Gastroesophageal sphincter (tissue), 3 donors: Measurements from ENCODE around the gene POFUT2.

Experiments
- EP300 ChIP-seq: sonication (generic); formaldehyde crosslinking; IDR thresholded peaks from one replicate; pipeline ENCODE4 v1.6.1; 2017; ENCODE audit warnings: antibody characterized with exemption, mild to moderate bottlenecking
- POLR2A ChIP-seq, 2 donors: fragments of 450-650 bp; IDR thresholded peaks; one replicate each; pipeline ENCODE4 v1.6.1; 2017; ENCODE audit warnings: antibody characterized with exemption in 2 of 2, mild to moderate bottlenecking in 2 of 2, moderate library complexity in 1 of 2
- POLR2AphosphoS5 ChIP-seq: sonication (generic); formaldehyde crosslinking; IDR thresholded peaks from one replicate; pipeline ENCODE4 v1.6.1; 2017; ENCODE audit warnings: antibody characterized with exemption
- TF ChIP-seq, protein P1 (sequence below), 4 experiments: fragments of 200-600 bp in 2 of 4; fragments of 450-650 bp in 2 of 4; sonication (generic) in 1 of 4; IDR thresholded peaks; one replicate each; pipeline ENCODE4 v1.5.1; 2017 to 2019; ENCODE audit warnings: antibody characterized with exemption in 4 of 4, mild to moderate bottlenecking in 2 of 4, moderate library complexity in 2 of 4

DNA sequence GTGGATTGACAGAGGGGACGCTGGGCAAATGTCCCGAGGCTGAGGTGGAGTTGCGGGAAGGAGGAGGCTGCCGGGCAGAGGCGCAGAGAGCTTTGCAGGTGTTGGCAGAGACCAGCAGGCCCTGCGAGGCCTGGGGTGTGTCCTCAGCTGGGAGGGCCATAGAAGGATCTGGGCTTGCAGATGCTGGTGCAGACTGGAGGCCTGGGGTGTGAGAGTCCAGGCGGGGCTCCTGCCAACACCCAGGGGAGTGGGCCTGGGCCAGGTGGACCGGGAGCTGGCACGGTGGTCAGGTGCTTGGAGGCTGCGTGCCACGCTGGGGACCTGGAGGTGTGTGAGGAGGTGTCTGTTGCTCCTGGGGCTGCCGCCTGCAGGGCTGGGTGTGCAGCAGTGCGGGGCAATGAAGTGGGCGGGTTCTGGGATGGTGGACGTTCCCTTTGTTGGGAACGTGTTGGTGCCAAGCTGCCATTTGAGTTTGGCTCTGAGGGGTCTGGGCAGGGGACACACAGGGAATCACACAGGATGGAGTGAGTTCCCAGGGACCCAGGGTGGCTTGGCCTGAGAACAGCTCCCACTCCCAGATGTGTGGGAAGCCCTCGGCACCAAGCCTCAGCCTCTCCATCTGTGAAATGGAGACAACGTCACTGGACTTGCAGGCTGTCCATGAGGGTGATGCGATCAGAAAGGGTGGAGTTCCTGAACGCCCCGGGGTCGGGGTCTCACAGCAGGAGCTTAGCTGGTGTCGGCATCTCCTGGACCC lies 39.9 kb upstream of the POFUT2 start:
- TF ChIP-seq, protein P1, sequence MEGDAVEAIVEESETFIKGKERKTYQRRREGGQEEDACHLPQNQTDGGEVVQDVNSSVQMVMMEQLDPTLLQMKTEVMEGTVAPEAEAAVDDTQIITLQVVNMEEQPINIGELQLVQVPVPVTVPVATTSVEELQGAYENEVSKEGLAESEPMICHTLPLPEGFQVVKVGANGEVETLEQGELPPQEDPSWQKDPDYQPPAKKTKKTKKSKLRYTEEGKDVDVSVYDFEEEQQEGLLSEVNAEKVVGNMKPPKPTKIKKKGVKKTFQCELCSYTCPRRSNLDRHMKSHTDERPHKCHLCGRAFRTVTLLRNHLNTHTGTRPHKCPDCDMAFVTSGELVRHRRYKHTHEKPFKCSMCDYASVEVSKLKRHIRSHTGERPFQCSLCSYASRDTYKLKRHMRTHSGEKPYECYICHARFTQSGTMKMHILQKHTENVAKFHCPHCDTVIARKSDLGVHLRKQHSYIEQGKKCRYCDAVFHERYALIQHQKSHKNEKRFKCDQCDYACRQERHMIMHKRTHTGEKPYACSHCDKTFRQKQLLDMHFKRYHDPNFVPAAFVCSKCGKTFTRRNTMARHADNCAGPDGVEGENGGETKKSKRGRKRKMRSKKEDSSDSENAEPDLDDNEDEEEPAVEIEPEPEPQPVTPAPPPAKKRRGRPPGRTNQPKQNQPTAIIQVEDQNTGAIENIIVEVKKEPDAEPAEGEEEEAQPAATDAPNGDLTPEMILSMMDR (IDR thresholded peaks at IDR 0.05) = no peak
- TF ChIP-seq EP300 (no peak), POLR2A (IDR thresholded peaks at IDR 0.05) (no peak), POLR2AphosphoS5 (no peak)
